Measurements from ENCODE around the gene SPIRE2. TPM values are rescaled to one million over a fixed set of nuclear protein-coding genes. Genes with fewer than 3 reads are reported as not detected.

Gene SPIRE2
- total and polyA plus RNA-seq, 2 of the 13 experiments (the other 11 are each of a cell fraction or from before 2014, with no cell fraction given) = 13.3 to 37.5 TPM

DNA sequence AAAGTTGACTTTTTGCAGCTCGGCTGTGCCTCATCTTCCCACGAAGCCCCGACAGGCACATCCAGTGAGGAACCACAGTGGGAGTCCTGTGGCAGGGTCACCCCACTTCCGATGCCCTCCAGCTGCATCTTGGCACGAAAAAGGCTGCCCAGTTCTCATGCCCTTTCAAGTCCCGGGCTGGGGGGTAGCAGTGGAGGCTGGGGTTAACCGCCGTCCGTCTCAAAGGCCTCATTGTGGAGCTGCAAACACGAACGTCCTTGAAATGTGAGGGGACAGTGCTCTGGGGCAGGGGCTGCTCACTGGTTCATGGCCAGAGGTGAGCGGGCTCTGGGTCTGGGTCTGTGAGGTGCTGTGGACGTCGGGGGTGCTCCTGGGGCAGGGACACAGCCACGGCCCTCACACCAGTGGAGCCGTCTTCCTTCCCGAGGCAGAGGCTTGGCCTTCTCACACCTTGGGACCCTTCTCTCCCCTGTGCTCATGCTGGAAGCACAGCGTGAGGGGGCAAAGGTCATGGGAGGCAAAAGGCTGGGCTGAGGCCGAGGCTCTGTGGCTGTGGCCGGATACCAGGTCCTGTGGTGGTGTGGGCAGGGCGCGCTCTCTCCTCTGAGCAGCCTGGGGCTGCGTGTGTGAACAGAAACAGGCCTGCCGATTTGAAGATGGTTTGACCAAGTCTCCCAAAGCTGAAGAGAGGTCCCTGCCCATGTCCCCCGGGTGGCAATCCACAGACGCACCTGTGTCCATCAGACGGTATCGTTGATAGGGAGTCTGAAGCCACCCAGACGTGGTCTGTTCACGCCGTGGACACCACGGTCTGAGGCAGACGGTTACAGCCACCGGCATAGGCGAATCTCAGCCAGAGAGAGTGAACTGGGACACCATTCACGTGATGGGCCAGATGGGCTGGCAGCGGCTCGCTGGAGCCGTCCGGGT is 87.3 kb downstream of the SPIRE2 start (continued):
- TF ChIP-seq MAZ (IDR thresholded peaks at IDR 0.05; ENCODE audit: borderline replicate concordance, low read depth, low read length) (no peak), MAZ (CRISPR knock-in tag; IDR thresholded peaks at IDR 0.05; ENCODE audit: low read depth) (peak; percentile 83), SAFB2 (CRISPR knock-in tag; IDR thresholded peaks at IDR 0.05; ENCODE audit: borderline replicate concordance, low read depth) (0 out of 2 replicates have a peak, but pooled peaks have one; percentile 21), PRMT3 (CRISPR knock-in tag; IDR thresholded peaks at IDR 0.05; ENCODE audit: borderline replicate concordance, low read depth) (0 out of 2 replicates have a peak, but pooled peaks have one; percentile 65), SRF (IDR thresholded peaks at IDR 0.05; ENCODE audit: low read depth, low read length) (no peak), HNRNPK (IDR thresholded peaks at IDR 0.05; ENCODE audit: low read depth, low read length, poor library complexity, severe bottlenecking) (no peak), HNRNPL (IDR thresholded peaks at IDR 0.05; ENCODE audit: low read depth, low read length) (peak; percentile 100), MIER3 (CRISPR knock-in tag; IDR thresholded peaks at IDR 0.05; ENCODE audit: borderline replicate concordance) (peak; percentile 86), ZNF737 (CRISPR knock-in tag; IDR thresholded peaks at IDR 0.05; ENCODE audit: borderline replicate concordance) (peak; percentile 98), ZNF143 (CRISPR knock-in tag; IDR thresholded peaks at IDR 0.05) (0 out of 2 replicates have a peak, but pooled peaks have one; percentile 49), ZSCAN21 (CRISPR knock-in tag; IDR thresholded peaks at IDR 0.05; ENCODE audit: borderline replicate concordance) (peak; percentile 98; the same call in 1 of the 2 replicates), RARA (CRISPR knock-in tag; IDR thresholded peaks at IDR 0.05) (peak; percentile 68), ZNF451 (CRISPR knock-in tag; IDR thresholded peaks at IDR 0.05) (peak; percentile 98), SMARCC2 (IDR thresholded peaks at IDR 0.05) (no peak), ZNF24 (IDR thresholded peaks at IDR 0.05) (no peak), GPN1 (CRISPR knock-in tag; IDR thresholded peaks at IDR 0.05; ENCODE audit: borderline replicate concordance) (no peak), SYNCRIP (IDR thresholded peaks at IDR 0.05; ENCODE audit: insufficient read depth, low read depth, low read length) (no peak), JUN (CRISPR knock-in tag; IDR thresholded peaks at IDR 0.05) (peak; percentile 89), IKZF1 (IDR thresholded peaks at IDR 0.05) (no peak), ZNF557 (CRISPR knock-in tag; IDR thresholded peaks at IDR 0.05) (peak; percentile 92), FOSL1 (CRISPR knock-in tag; IDR thresholded peaks at IDR 0.05; ENCODE audit: borderline replicate concordance) (no peak), RFXAP (CRISPR knock-in tag; IDR thresholded peaks at IDR 0.05; ENCODE audit: borderline replicate concordance) (peak; percentile 94)
- TF ChIP-seq, protein P1, sequence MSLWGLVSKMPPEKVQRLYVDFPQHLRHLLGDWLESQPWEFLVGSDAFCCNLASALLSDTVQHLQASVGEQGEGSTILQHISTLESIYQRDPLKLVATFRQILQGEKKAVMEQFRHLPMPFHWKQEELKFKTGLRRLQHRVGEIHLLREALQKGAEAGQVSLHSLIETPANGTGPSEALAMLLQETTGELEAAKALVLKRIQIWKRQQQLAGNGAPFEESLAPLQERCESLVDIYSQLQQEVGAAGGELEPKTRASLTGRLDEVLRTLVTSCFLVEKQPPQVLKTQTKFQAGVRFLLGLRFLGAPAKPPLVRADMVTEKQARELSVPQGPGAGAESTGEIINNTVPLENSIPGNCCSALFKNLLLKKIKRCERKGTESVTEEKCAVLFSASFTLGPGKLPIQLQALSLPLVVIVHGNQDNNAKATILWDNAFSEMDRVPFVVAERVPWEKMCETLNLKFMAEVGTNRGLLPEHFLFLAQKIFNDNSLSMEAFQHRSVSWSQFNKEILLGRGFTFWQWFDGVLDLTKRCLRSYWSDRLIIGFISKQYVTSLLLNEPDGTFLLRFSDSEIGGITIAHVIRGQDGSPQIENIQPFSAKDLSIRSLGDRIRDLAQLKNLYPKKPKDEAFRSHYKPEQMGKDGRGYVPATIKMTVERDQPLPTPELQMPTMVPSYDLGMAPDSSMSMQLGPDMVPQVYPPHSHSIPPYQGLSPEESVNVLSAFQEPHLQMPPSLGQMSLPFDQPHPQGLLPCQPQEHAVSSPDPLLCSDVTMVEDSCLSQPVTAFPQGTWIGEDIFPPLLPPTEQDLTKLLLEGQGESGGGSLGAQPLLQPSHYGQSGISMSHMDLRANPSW (CRISPR knock-in tag; IDR thresholded peaks at IDR 0.05; ENCODE audit: borderline replicate concordance) = peak; percentile 50; the same call in 1 of the 2 replicates
- TF ChIP-seq, protein P2, sequence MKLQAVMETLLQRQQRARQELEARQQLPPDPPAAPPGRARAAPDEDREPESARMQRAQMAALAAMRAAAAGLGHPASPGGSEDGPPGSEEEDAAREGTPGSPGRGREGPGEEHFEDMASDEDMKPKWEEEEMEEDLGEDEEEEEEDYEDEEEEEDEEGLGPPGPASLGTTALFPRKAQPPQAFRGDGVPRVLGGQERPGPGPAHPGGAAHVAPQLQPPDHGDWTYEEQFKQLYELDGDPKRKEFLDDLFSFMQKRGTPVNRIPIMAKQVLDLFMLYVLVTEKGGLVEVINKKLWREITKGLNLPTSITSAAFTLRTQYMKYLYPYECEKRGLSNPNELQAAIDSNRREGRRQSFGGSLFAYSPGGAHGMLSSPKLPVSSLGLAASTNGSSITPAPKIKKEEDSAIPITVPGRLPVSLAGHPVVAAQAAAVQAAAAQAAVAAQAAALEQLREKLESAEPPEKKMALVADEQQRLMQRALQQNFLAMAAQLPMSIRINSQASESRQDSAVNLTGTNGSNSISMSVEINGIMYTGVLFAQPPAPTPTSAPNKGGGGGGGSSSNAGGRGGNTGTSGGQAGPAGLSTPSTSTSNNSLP (IDR thresholded peaks at IDR 0.05; ENCODE audit: low read depth, low read length) = no peak

Measured in HepG2 (cell line).